AG10803 (cell line): ENCODE data around the gene FER1L5.

Experiments used
- DNase-seq: peaks from one replicate; pipeline ENCODE4 v3.0.0; 2010; ENCODE audit warnings: low read depth
- H3K4me3 ChIP-seq: 2 replicates; pipeline ENCODE4 v1.5.1; 2011; ENCODE audit warnings: mild to moderate bottlenecking, low read length, control low read depth
- CTCF ChIP-seq: conservative IDR thresholded peaks from 2 replicates; pipeline ENCODE4 v1.5.1; 2011; ENCODE audit warnings: mild to moderate bottlenecking, low read length, control low read depth, inconsistent platforms

Gene FER1L5

GRCh38 chr2:96692094-96692971 is 49.8 kb downstream of the FER1L5 start:
- no peak for TF ChIP-seq CTCF
- DNase-seq = no peak
- H3K4me3 ChIP-seq = no peak overlapping the region

GRCh38 chr2:96693286-96694200 is 51.0 kb downstream of the FER1L5 start:
- no peak overlapping the region for H3K4me3 ChIP-seq
- no peak for TF ChIP-seq CTCF
- DNase-seq = no peak

- no peak for DNase-seq
- no peak for TF ChIP-seq CTCF
- no peak overlapping the region for H3K4me3 ChIP-seq
These were observed 51.7 kb downstream of the FER1L5 start for GRCh38 chr2:96694279-96694678.

DNA sequence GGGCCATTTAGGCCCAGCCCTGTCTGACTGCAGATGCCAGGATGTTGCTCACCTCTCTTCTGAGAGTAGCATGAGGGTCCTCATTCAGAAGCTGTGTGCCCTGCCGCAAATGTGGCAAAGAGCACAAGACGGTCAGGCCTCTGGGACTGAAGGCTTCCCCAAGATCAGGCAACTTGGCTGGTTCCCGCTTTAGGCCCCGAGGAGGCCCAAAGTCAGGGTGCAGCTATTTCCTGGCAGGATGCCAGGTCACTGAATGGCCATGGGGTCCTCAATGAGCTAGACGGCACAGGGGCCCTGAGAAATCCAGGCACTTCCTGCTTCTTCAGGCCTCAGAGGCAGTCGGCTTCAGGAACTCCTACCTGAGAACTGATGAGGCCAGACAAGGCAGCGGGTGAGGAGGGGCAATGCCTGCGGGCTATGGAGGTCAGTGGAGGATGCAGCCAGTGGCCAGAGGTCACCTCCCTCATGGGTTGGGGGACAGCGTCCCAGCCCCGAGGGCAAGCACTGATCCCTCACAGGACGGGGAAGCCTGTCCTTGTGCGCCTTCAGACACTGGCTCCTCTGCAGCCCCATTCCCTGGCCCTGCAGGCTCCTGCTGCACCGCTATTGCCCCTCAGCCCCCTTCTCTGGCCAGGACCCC is 52.4 kb downstream of the FER1L5 start:
- DNase-seq = no peak
- no peak for TF ChIP-seq CTCF
- H3K4me3 ChIP-seq = no peak overlapping the region

- H3K4me3 ChIP-seq = no peak overlapping the region
- DNase-seq = no peak
- TF ChIP-seq CTCF = no peak
These were observed 53.0 kb downstream of the FER1L5 start for GRCh38 chr2:96695602-96696001.

- H3K4me3 ChIP-seq = no peak overlapping the region
- no peak for DNase-seq
- no peak for TF ChIP-seq CTCF
These were observed 54.9 kb downstream of the FER1L5 start for GRCh38 chr2:96697476-96697875.
